GM18867 (cell line): ENCODE data around the gene STIMATE.

Experiments
- ATAC-seq: cut with Tn5 transposase; IDR thresholded peaks from one replicate; pipeline ENCODE4 v1.9.1; 2021; ENCODE audit warnings: mild to moderate bottlenecking, moderate library complexity; ENCODE audit not compliant: unreplicated experiment

STIMATE gene

GRCh38 chr3:52824037-52824436 lies 73.3 kb downstream of the STIMATE start:
- no peak for ATAC-seq

- ATAC-seq, result no peak
Observed at GRCh38 chr3:52822363-52822762, 75.0 kb downstream of the STIMATE start.

- no peak for ATAC-seq
Observed at GRCh38 chr3:52820736-52821135, 76.6 kb downstream of the STIMATE start.

- ATAC-seq, result no peak
Observed at GRCh38 chr3:52819936-52820335, 77.4 kb downstream of the STIMATE start.

- ATAC-seq, result no peak
Observed at GRCh38 chr3:52817860-52818259, 79.5 kb downstream of the STIMATE start.

GRCh38 chr3:52817221-52817620 lies 80.1 kb downstream of the STIMATE start:
- ATAC-seq, result no peak

- ATAC-seq, result no peak
Observed at GRCh38 chr3:52816654-52817053, 80.7 kb downstream of the STIMATE start.

- no peak for ATAC-seq
Observed at GRCh38 chr3:52816199-52816598, 81.1 kb downstream of the STIMATE start.

- no peak for ATAC-seq
Observed at GRCh38 chr3:52813810-52814209, 83.5 kb downstream of the STIMATE start.

GRCh38 chr3:52811452-52812011 lies 85.8 kb downstream of the STIMATE start:
- ATAC-seq, result no peak

GRCh38 chr3:52810923-52811322 lies 86.4 kb downstream of the STIMATE start:
- no peak for ATAC-seq

GRCh38 chr3:52809662-52810377 lies 87.5 kb downstream of the STIMATE start:
- ATAC-seq, result no peak

GRCh38 chr3:52809149-52809548 lies 88.2 kb downstream of the STIMATE start:
- ATAC-seq, result no peak

- no peak for ATAC-seq
Observed at GRCh38 chr3:52805270-52806039, 91.9 kb downstream of the STIMATE start.

GRCh38 chr3:52801839-52802238 lies 95.5 kb downstream of the STIMATE start:
- ATAC-seq, result no peak

- no peak for ATAC-seq
Observed at GRCh38 chr3:52800079-52800478, 97.3 kb downstream of the STIMATE start.

- no peak for ATAC-seq
Observed at GRCh38 chr3:52798978-52799476, 98.3 kb downstream of the STIMATE start.

- no peak for ATAC-seq
Observed at GRCh38 chr3:52798376-52798977, 98.9 kb downstream of the STIMATE start.

- no peak for ATAC-seq
Observed at GRCh38 chr3:52796411-52796810, 100.9 kb downstream of the STIMATE start.

GRCh38 chr3:52795298-52795900 lies 101.9 kb downstream of the STIMATE start:
- no peak for ATAC-seq

- ATAC-seq, result no peak
Observed at GRCh38 chr3:52794612-52795099, 102.7 kb downstream of the STIMATE start, which contains the start of gene ITIH3. Gene ITIH3 (plus strand): TSS chr3:52794796. CDS start chr3:52794804, 8 bp downstream.
